Fibroblast of pulmonary artery (primary cell): ENCODE measurements around the gene ZNF280B.
"Not testable (repeated sequence)": the region's sequence is repeated elsewhere in the genome, so short reads cannot be mapped to it uniquely, and the experiment has no call there.

Experiments
- DNase-seq: peaks from one replicate; pipeline ENCODE4 v3.0.0-alpha.2; 2010; ENCODE audit warnings: low read depth
- H3K4me3 ChIP-seq: replicated peaks from 2 replicates; pipeline ENCODE4 v1.5.1; 2011; ENCODE audit warnings: low read depth, mild to moderate bottlenecking, control low read depth, low read length, moderate library complexity
- TF ChIP-seq, protein P1 (sequence below): IDR thresholded peaks from 2 replicates; pipeline ENCODE4 v1.5.1; 2011; ENCODE audit warnings: mild to moderate bottlenecking, control low read depth, low read length, inconsistent platforms; ENCODE audit errors: missing control alignments

ZNF280B gene

DNA sequence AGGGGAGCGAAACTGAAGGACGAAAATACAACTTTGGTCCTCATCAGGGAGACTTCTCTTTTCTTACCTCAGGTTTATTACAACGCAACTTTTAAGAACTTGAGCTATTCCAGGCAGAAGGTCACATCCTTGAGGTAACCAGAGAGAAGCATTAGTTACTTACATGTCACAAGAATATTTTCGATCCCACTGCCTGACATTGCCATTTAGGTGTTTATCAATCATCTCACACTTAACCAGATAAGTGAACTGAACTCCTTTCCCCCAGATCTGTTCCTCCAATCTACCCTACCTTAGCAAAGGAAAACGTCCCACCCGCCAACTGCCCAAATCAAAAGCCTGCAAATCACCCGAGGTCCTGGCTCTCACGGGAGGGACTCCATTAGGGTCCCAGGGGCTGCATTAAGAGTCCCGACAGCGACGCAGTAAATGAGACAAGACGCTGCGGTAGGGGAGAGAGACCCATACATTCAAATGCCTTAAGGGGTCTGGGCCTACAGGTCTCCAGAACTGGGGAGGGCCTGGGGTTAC, 734 bp downstream of the ZNF280B start:
- peak overlapping the region; percentile 77 for H3K4me3 ChIP-seq
- TF ChIP-seq, protein P1, sequence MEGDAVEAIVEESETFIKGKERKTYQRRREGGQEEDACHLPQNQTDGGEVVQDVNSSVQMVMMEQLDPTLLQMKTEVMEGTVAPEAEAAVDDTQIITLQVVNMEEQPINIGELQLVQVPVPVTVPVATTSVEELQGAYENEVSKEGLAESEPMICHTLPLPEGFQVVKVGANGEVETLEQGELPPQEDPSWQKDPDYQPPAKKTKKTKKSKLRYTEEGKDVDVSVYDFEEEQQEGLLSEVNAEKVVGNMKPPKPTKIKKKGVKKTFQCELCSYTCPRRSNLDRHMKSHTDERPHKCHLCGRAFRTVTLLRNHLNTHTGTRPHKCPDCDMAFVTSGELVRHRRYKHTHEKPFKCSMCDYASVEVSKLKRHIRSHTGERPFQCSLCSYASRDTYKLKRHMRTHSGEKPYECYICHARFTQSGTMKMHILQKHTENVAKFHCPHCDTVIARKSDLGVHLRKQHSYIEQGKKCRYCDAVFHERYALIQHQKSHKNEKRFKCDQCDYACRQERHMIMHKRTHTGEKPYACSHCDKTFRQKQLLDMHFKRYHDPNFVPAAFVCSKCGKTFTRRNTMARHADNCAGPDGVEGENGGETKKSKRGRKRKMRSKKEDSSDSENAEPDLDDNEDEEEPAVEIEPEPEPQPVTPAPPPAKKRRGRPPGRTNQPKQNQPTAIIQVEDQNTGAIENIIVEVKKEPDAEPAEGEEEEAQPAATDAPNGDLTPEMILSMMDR = no peak
- DNase-seq = no peak

DNA sequence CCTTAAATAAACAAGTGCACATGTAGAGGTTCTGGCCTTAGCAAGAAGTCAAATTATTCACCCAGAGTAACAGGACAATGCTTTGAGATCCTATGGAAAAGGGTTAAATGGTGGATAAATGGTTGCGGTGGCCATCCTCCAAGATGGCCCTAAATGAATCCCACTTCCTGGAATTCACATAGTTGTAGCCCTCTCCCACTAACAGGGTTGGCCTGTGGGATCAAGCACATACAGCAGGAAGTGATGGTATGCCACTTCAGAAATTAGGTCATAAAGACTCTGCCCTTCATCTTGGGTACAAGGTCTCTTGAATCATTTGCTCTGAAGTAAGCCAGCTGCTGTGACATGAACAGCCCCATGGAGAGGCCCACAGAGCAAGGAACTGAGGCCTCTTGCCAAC, 1.8 kb downstream of the ZNF280B start:
- DNase-seq = no peak
- TF ChIP-seq, protein P1 = no peak

DNA sequence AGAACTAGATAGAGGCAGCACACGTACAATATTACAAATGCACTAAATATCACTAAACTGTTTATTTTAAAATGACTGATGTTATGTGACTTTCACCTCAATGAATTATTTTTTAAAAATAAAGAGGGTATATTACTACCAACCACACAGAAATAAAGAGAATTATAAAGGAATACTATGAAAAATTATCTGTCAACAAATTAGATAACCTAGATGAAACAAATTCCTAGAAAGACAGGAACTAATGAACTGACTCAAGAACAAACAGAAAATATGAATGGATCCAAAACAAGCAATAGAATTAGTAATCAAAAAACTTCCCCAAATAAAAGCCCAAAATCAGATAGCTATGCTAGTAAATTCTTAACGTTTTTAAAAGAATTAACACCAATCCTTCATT, 10.3 kb downstream of the ZNF280B start:
- H3K4me3 ChIP-seq = no peak overlapping the region
- DNase-seq = no peak
- TF ChIP-seq, protein P1 = no peak

More for the DNA sequence above, 1.8 kb downstream of the ZNF280B start:
- no peak overlapping the region for H3K4me3 ChIP-seq

DNA sequence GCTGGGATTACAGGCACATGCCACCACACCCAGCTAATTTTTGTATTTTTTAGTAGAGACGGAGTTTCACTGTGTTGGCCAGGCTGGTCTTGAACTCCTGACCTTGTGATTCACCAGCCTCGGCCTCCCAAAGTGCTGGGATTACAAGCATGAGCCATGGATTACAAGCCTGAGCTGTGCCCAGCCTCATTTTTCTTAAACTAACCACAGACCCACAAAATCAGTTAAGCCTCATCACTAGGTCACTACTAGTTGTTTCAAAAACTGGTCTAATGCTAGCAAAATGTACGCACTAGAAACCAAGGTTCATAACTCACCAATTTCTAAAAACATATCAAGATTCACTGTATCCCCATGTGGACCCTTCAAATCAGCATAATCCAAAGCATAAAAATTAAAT, 17.0 kb downstream of the ZNF280B start:
- DNase-seq, H3K4me3 ChIP-seq: not testable (repeated sequence)

DNA sequence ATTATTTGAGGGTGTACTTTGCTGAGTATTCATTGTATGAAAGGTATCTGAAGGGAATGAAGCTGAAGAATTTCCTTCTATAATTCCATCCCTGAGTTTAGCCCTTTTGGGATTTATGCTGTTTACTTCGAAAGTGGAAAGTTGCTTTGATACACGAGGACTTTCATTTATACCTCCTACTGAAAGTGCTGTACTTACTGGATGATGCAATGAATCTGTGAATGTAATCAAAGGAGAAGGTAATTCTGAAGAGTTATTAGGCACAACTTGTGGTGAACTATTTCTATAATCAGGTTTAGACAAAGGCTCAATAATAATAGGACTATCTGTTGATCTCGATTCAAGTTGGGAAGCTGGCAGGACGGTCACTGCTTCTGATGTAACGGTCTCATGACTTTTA, 19.8 kb downstream of the ZNF280B start:
- DNase-seq = no peak
- TF ChIP-seq, protein P1 = no peak
- H3K4me3 ChIP-seq = no peak overlapping the region

DNA sequence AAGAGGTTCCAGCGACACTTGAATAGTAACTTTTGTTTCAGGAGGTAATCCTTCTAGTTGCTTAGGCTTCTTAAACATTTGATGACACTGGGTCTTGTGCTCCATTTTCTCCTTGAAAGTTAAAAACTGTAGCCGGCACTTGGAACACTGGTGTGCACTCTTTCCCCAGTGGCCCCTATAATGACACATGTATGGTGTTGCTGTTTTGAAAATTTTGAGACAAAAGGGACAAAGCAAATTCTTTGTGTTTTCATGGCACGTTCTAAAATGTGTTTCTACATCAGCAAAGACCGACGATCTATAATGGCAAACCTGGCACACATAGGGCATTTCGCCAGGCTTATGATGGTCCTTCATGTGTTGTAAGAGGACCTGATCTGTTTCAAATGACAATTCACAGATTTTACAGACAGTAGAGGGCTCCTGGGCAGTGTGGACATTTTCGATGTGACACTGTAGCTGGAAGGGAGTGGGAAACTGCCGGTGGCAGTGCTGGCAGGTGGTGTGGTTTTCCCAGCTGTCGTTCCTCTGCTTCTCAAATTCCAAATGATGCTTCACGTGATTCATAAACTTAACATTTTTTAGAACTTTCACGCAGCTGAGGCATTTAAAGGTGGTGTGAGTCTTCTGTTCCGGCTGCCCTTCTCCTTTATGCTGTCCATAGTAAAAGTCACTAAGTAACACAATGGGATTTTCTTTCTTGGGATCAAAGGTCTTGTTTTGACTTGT, 20.5 kb downstream of the ZNF280B start:
- no peak for DNase-seq
- H3K4me3 ChIP-seq = no peak overlapping the region
- TF ChIP-seq, protein P1 = no peak

DNA sequence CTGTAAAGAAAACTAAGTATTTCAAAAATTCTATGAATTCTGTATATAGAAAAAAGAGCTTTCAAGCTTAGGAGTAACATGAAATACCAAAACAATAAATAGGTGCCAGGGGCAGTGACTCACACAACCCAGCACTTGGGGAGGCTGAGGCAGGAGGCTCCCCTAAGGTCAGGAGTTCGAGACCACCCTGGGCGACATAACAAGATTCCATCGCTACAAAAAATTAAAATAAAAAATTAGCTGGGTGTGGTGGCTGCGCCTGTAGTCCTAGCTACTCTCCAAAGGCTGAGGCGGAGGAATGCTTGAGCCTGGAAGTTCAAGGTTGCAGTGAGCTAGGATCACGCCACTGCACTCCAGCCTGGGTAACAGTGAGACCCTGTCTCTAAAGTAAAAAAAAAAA, 21.5 kb downstream of the ZNF280B start:
- H3K4me3 ChIP-seq = no peak overlapping the region
- TF ChIP-seq, protein P1 = no peak
- DNase-seq = no peak
